Smooth muscle cell of the pulmonary artery (primary cell): Measurements from ENCODE around the gene SHMT2. TPM values are rescaled to one million over a fixed set of nuclear protein-coding genes. Genes with fewer than 3 reads are reported as not detected.

Experiments used
- total RNA-seq: library from RNA; depleted of rRNA; stranded (reverse); fragments of >200 nt; gene quantifications from 2 replicates; pipeline ENCODE4 v1.2.3, GENCODE V29; 2014

SHMT2 gene
- 235 and 319 TPM in 2 replicates for total RNA-seq

DNA sequence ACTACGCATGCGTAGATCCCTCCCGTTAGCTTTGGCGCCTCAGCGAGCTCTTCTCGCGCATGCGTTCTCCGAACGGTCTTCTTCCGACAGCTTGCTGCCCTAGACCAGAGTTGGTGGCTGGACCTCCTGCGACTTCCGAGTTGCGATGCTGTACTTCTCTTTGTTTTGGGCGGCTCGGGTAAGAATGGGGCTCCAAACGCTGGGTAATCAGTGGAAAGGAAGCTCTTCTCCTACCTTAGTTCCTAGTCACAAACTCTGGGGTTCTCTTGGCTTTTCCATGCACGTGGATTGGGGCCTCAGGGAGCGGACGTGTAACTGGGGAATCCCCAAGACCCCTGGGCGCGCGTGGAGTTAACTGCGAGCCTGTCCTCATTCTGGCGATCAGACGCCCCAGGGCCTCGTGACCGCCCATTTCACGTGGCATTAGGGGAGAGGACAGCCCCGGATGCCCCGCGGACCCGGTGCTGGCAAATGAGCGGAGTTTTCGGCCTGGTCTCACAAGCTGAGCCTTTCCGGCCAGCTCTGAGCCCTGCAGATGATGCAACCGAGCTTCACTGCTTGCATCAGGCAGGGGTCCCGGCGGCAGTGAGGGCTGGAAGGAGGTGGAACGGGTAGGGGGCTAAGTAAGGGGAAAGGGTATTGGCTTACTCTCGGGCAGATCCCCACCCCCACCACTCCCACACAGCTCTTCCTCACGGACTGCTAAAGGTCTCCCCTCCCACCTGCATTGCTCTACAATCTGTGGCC lies at the start of gene SHMT2:
SHMT2 (plus strand) TSS at position 78 of the 747 bp plus-strand sequence; CDS start at position 146, 68 bp downstream.

DNA sequence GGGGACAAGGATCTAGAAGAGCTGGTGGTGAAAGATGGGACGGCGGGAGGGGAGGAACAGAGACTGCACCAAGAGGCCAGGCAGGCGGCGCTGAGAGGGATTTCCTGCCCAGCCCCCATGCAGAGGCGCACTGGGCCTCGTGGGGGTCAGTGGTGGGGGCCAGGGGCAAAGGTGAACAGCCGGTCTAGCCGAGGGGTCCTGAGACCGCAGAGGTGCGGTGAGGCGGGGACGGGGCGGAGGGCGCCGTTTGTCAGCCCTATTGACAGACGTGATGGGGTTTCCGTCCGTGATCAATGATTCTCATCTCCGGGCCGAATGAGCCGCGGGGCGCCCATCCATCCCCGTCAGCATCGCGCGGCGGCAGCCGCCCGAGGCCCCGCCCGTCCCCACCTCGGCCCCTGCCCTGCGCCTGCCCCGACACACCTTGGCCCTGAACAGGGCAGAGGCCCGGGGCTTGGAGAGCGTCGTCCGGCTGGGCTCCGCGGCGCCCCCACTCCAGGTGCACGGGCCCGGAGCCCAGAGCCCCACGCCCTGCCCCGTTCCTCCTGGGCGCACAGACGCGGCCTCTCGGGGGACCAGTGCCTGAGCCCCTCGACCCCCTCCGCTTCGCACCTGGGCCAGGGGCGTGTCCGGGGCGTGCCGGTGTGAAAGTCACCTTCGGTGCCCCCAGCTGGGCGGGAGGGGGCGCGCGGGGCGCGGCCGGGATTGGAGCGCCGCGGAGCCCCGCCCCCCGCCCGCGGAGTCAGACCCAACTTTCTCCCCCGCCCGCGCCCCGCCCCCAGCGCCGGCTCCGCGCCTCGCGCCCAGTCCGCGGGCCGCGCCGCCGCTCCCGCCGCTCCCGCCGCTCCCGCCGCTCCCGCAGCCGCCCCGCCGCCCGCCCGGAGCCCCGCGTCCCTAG lies 13.2 kb upstream of the SHMT2 start, which contains the start of gene NXPH4:
NXPH4 (plus strand) TSS at position 781 of the 898 bp plus-strand sequence. CDS start 176 bp downstream, outside the sequence.

DNA sequence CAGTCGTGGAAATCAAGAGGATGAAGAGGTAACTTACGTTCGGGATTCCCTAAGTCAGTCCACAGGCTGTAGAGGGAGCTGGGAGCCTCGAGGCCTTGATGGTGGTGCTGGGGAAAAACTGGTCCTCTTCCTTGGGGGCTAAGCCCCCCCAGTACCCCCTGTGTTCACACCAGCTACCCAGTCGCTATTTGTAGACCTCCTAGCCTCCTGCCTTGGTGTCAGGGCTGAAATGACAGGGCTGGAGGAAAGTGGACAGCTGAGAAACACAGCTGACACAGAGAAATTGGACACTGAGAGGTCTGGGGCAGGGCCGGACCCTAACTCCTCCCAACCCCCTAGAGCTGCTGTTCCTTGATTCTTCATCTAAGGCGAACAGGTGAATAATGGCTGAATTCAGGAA lies 21.4 kb downstream of the SHMT2 start, which contains the start of gene STAC3:
STAC3 (minus strand) TSS at position 232 of the 400 bp plus-strand sequence. CDS start 1,551 bp downstream, outside the sequence.

Other genes starting within 250 kb of the SHMT2 start
- gene ZBTB39, start 223.2 kb upstream of the SHMT2 start, total RNA-seq, result 4.5 and 5.9 TPM in 2 replicates
- not detected in 2 replicates for gene TAC3, start 213.2 kb upstream of the SHMT2 start, total RNA-seq
- gene MYO1A, start 179.6 kb upstream of the SHMT2 start, total RNA-seq, result under 0.01 and 0.53 TPM in 2 replicates
- 6.6 and 9.9 TPM in 2 replicates for gene NEMP1, start 150.9 kb upstream of the SHMT2 start, total RNA-seq
- gene NAB2, start 140.6 kb upstream of the SHMT2 start, total RNA-seq, result 47.2 and 51.8 TPM in 2 replicates
- gene STAT6, start 118.3 kb upstream of the SHMT2 start, total RNA-seq, result 104 and 110 TPM in 2 replicates
- gene LRP1, start 101.2 kb upstream of the SHMT2 start, total RNA-seq, result 1,272 and 1,561 TPM in 2 replicates
- 0.20 TPM in 1 of 2 replicates, not detected in the other for gene LRP1-AS, start 82.1 kb upstream of the SHMT2 start, total RNA-seq
- 28.2 and 49.1 TPM in 2 replicates for gene NXPH4, start 12.9 kb upstream of the SHMT2 start, total RNA-seq
- gene STAC3, start 21.5 kb downstream of the SHMT2 start, total RNA-seq, result 0.26 and 0.33 TPM in 2 replicates
- 27.4 and 33.8 TPM in 2 replicates for gene R3HDM2, start 201.3 kb downstream of the SHMT2 start, total RNA-seq
- not detected in 2 replicates for gene INHBC, start 205.1 kb downstream of the SHMT2 start, total RNA-seq
- 2.0 and 2.1 TPM in 2 replicates for gene INHBE, start 225.6 kb downstream of the SHMT2 start, total RNA-seq
- gene GLI1, start 230.1 kb downstream of the SHMT2 start, total RNA-seq, result 0.26 and 0.76 TPM in 2 replicates